Stimulated activated CD4-positive, alpha-beta T cell treated with anti-CD3 and anti-CD28 coated beads, Interleukin-4, amount 100 ng/mL, for 24 hours (primary cell): Measurements from ENCODE around the gene SLC25A48.

Source experiments
- DNase-seq: peaks from one replicate; pipeline ENCODE4 v3.0.0-alpha.2; 2020

SLC25A48 gene

GRCh38 chr5:135934939-135935338 lies 100.5 kb downstream of the SLC25A48 start:
- no peak for DNase-seq

DNA sequence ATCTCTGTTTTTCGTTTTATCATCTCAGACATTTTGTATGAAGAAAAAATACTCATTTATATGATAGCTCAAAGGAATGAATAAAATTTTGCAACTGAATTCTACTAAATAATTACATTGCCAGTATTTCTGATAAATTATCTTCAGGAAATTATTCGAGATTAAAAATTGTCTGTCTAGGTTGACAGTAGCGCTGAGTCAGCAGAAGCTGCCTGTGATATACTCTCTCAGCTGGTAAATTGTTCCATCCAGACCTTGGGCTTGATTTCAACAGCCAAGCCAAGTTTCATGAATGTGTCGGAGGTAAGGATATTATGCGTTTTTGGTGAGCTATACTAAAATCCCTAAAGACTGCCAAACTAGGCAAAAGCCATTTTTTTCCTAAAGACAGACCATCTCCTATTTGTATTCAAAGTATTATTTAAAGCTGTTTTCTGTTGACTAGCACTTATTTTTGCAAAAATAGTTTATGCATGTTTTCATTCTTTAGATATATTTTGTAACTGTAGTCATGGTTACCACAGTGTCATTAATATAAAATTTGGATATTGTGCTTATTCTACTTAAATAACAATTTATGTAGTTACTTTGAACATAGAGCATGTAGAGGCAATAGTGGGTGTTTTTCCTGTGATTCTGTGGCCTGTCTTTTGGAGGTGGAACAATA lies 102.9 kb downstream of the SLC25A48 start:
- DNase-seq = no peak
